ENCODE measurements around the gene ZNF81. TPM values are rescaled to one million over a fixed set of nuclear protein-coding genes. Genes with fewer than 3 reads are reported as not detected.
"Not testable (repeated sequence)": the region's sequence is repeated elsewhere in the genome, so short reads cannot be mapped to it uniquely, and the experiment has no call there.

ZNF81 gene
- total RNA-seq, 1 experiment from 2014 or later: 4.8 TPM

- ATAC-seq (no peak), DNase-seq (ENCODE audit: low read depth, low spot score) (no peak)
- no TSS peak for BruUV-seq (replicated peaks)
- H3K79me2 ChIP-seq (ENCODE audit: insufficient read depth, low read length): no peaks in the 10 kb centered on the region
- intact Hi-C loops (cut with micrococcal nuclease): loop anchor here (10.0 kb wide), 1 partner anchor 645 kb away; no protein-coding TSS in a partner anchor
- ChIA-PET POLR2A (no interaction called here), CTCF (no interaction called here), RAD21 (ENCODE audit: low non-redundant PET in 1 of 2, low total read pairs in 2 of 2, uncharacterized antibody in 2 of 2, unreplicated experiment in 2 of 2) (no interaction called here)
- H2AFZ ChIP-seq (ENCODE audit: low read depth, low read length, poor library complexity, severe bottlenecking): no peak overlapping the region
- no peaks in the 10 kb centered on the region for H3K9me3 ChIP-seq (ENCODE audit: control insufficient read depth in 1 of 2, insufficient read depth in 1 of 2, low read depth in 1 of 2, low read length in 2 of 2)
- no peak overlapping the region for H3K4me2 ChIP-seq (ENCODE audit: low read length)
- no peaks in the 10 kb centered on the region for H3K36me3 ChIP-seq (ENCODE audit: control insufficient read depth in 1 of 2, insufficient read depth in 2 of 2, low read length in 2 of 2)
- no peak overlapping the region for H3K27ac ChIP-seq (ENCODE audit: low read depth, low read length)
- no peak overlapping the region for H3K9ac ChIP-seq (ENCODE audit: low read length)
- TF ChIP-seq SP1 (IDR thresholded peaks at IDR 0.05; ENCODE audit: low read depth) (no peak), ELF1 (IDR thresholded peaks at IDR 0.05; ENCODE audit: borderline replicate concordance, low read depth) (no peak), RAD21 (IDR thresholded peaks at IDR 0.05; ENCODE audit: low read depth) (no peak), CTCF (IDR thresholded peaks at IDR 0.05 in 2 of 3, conservative IDR thresholded peaks at IDR 0.05 in 1 of 3; ENCODE audit: borderline replicate concordance in 1 of 3, insufficient read depth in 1 of 3, low read depth in 2 of 3, low read length in 2 of 3) (no peak), CEBPB (IDR thresholded peaks at IDR 0.05; ENCODE audit: low read depth) (no peak)
- TF ChIP-seq, protein P1, sequence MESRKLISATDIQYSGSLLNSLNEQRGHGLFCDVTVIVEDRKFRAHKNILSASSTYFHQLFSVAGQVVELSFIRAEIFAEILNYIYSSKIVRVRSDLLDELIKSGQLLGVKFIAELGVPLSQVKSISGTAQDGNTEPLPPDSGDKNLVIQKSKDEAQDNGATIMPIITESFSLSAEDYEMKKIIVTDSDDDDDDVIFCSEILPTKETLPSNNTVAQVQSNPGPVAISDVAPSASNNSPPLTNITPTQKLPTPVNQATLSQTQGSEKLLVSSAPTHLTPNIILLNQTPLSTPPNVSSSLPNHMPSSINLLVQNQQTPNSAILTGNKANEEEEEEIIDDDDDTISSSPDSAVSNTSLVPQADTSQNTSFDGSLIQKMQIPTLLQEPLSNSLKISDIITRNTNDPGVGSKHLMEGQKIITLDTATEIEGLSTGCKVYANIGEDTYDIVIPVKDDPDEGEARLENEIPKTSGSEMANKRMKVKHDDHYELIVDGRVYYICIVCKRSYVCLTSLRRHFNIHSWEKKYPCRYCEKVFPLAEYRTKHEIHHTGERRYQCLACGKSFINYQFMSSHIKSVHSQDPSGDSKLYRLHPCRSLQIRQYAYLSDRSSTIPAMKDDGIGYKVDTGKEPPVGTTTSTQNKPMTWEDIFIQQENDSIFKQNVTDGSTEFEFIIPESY (IDR thresholded peaks at IDR 0.05; ENCODE audit: extremely low read depth, insufficient replicate concordance, low read length): no peak
- H3K27me3 ChIP-seq (ENCODE audit: insufficient read depth, low read length): no peaks in the 10 kb centered on the region
- no peaks in the 10 kb centered on the region for H4K20me1 ChIP-seq (ENCODE audit: insufficient read depth)
- no peaks in the 10 kb centered on the region for H3K4me1 ChIP-seq (ENCODE audit: control insufficient read depth in 1 of 2, insufficient read depth in 2 of 2, low read length in 2 of 2)
- no peaks in the 10 kb centered on the region for H3K9me2 ChIP-seq (ENCODE audit: insufficient read depth)
- H3K4me3 ChIP-seq (replicated peaks in 1 of 2; ENCODE audit: low read depth in 1 of 2, low read length in 2 of 2): no peak overlapping the region
These were observed 13.1 kb downstream of the ZNF81 start for GRCh38 chrX:47849778-47850177.

GRCh38 chrX:47850389-47850788 is 13.7 kb downstream of the ZNF81 start:
- H3K27me3 ChIP-seq (ENCODE audit: insufficient read depth, low read length); H3K9ac ChIP-seq (ENCODE audit: low read length); ATAC-seq; H4K20me1 ChIP-seq (ENCODE audit: insufficient read depth); DNase-seq (ENCODE audit: low read depth, low spot score); H3K27ac ChIP-seq (ENCODE audit: low read depth, low read length); H3K79me2 ChIP-seq (ENCODE audit: insufficient read depth, low read length); CTCF ChIA-PET; H3K9me3 ChIP-seq (ENCODE audit: control insufficient read depth in 1 of 2, insufficient read depth in 1 of 2, low read depth in 1 of 2, low read length in 2 of 2); H2AFZ ChIP-seq (ENCODE audit: low read depth, low read length, poor library complexity, severe bottlenecking); BruUV-seq (replicated peaks); H3K4me3 ChIP-seq (replicated peaks in 1 of 2; ENCODE audit: low read depth in 1 of 2, low read length in 2 of 2); H3K4me2 ChIP-seq (ENCODE audit: low read length); H3K36me3 ChIP-seq (ENCODE audit: control insufficient read depth in 1 of 2, insufficient read depth in 2 of 2, low read length in 2 of 2); POLR2A ChIA-PET; H3K9me2 ChIP-seq (ENCODE audit: insufficient read depth); RAD21 ChIA-PET (ENCODE audit: low non-redundant PET in 1 of 2, low total read pairs in 2 of 2, uncharacterized antibody in 2 of 2, unreplicated experiment in 2 of 2); H3K4me1 ChIP-seq (ENCODE audit: control insufficient read depth in 1 of 2, insufficient read depth in 2 of 2, low read length in 2 of 2): not testable (repeated sequence)
- intact Hi-C loops (cut with micrococcal nuclease): loop anchor here (10.0 kb wide), 1 partner anchor 644 kb away; no protein-coding TSS in a partner anchor

Measured in HCT116 (cell line).